ENCODE measurements around the gene JAK1.

DNA sequence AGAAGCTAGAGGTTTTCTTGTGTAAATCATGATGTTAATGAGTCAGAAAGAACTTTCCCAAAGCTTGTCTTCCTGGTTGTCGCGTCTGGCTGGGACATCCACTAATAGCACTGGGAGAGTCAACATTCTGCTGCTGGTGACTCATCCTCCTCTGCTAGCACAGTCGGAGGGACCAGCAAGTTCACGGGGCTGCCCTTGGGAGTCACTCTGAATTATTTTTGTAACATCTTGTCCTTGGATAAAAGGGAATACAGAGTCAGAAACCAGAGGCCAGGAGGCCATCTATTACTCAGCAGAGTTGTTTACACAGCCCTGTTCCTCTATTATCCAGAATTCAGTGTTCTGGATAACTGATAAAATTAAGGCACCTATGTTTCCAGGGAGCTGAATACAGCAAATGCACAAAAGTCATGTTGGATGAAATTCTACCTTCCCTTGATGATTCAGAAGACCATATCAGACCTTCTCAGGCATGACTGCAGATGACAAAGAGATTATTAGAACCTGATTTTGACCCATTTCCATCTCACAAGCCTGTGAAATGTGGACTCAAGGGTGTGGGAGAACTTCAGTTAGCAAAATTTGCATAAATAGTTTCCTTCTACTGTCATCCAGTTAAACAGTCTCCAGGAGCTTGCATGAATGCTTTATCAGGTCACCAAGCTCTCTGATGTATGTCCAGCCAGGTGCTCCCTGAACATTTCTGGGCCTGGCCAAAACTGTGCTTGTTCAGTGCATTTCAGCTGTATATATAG is 68.1 kb downstream of the JAK1 start:
- TF ChIP-seq, protein P1, sequence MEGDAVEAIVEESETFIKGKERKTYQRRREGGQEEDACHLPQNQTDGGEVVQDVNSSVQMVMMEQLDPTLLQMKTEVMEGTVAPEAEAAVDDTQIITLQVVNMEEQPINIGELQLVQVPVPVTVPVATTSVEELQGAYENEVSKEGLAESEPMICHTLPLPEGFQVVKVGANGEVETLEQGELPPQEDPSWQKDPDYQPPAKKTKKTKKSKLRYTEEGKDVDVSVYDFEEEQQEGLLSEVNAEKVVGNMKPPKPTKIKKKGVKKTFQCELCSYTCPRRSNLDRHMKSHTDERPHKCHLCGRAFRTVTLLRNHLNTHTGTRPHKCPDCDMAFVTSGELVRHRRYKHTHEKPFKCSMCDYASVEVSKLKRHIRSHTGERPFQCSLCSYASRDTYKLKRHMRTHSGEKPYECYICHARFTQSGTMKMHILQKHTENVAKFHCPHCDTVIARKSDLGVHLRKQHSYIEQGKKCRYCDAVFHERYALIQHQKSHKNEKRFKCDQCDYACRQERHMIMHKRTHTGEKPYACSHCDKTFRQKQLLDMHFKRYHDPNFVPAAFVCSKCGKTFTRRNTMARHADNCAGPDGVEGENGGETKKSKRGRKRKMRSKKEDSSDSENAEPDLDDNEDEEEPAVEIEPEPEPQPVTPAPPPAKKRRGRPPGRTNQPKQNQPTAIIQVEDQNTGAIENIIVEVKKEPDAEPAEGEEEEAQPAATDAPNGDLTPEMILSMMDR (IDR thresholded peaks at IDR 0.05; ENCODE audit: low read length) = no peak
- TF ChIP-seq EZH2phosphoT487 (IDR thresholded peaks at IDR 0.05; ENCODE audit: low read length) = no peak

Data from MM.1S (cell line).